Measurements from ENCODE around the gene BSN.

BSN gene

DNA sequence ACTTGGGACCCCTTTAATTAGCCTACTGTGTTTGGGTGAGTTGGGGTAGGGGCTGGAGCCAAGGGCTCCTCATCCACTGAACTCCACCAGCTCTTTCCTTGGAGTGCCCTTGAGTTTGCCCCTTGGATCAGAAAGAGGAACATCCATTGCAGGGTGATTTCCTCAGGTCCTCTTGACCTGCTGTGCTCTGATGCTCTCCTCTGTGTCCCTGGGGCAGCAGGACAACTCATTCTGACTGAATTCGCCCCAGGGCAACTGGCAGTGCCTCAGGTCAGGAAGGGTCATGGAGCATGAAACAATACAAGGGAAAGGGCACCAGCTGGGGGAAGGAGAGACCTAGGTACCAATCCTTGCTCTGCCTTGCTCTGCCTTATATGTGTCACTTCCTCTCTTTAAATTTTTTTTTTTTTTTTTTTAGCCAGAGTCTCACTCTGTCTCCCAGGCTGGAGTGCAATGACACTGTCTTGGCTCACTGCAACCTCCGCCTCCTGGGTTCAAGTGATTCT is 47.8 kb downstream of the BSN start (continued):
- TF ChIP-seq ZNF354C (tag by site-specific recombination; IDR thresholded peaks at IDR 0.05; ENCODE audit: borderline replicate concordance, low read depth), result no peak
- no peak for TF ChIP-seq ZNF549 (tag by site-specific recombination; IDR thresholded peaks at IDR 0.05)

DNA sequence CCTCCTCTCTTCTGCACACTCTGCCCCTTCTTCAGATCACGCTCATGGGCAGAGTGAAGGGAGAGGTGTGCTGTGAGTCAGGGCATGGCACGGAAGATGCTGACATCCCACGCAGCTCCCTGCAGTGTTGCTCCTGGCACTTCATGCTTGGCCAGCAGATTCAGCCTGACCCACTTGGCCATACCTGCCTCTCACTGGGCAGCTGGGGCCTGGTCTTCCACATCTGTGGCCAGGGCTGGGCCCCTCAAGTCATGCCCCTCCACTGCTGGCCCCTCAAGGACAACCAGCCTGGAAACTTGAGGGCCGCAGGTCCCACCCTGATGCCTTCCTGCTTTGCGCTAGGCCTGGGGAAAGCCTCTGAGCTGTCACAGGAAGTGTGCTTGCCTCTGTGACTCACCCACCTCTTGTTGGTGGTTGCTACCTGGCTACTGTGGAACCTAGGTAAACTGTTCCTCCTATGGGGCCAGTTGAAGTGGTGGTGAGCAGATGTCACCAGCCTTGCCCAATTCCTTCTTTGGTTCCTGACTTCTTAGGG is 48.7 kb downstream of the BSN start:
- Histone ChIP-seq H3K36me3 (ENCODE audit: control insufficient read depth in 2 of 2, insufficient read depth in 1 of 2, low read length in 2 of 2) (no peaks in the 10 kb centered on the region), H3K4me3 (ENCODE audit: low read depth, low read length) (no peak overlapping the region), H3K9me3 (ENCODE audit: control insufficient read depth, insufficient read depth, low read depth, low read length) (no peaks in the 10 kb centered on the region), H3K27ac (ENCODE audit: extremely low read depth, low read depth, low read length) (no peak overlapping the region), H3K4me1 (ENCODE audit: control insufficient read depth, insufficient read depth, low read length) (no peaks in the 10 kb centered on the region)
- POLR2A ChIA-PET, result no interaction called here
- TF ChIP-seq ZBTB21 (tag by site-specific recombination; IDR thresholded peaks at IDR 0.05) (no peak), ZNF266 (tag by site-specific recombination; IDR thresholded peaks at IDR 0.05; ENCODE audit: low read depth) (no peak), ZNF10 (tag by site-specific recombination; IDR thresholded peaks at IDR 0.05) (no peak), KLF10 (tag by site-specific recombination; IDR thresholded peaks at IDR 0.05) (no peak), EGR2 (tag by site-specific recombination; IDR thresholded peaks at IDR 0.05; ENCODE audit: low read depth) (no peak), ZNF776 (tag by site-specific recombination; IDR thresholded peaks at IDR 0.05; ENCODE audit: borderline replicate concordance) (no peak), ZNF221 (tag by site-specific recombination; IDR thresholded peaks at IDR 0.05; ENCODE audit: borderline replicate concordance) (no peak), ZBTB7A (tag by site-specific recombination; IDR thresholded peaks at IDR 0.05; ENCODE audit: low read depth) (no peak), ZNF791 (tag by site-specific recombination; IDR thresholded peaks at IDR 0.05) (no peak), ZXDB (tag by site-specific recombination; IDR thresholded peaks at IDR 0.05) (no peak), ZNF529 (tag by site-specific recombination; IDR thresholded peaks at IDR 0.05; ENCODE audit: insufficient replicate concordance) (no peak)
- TF ChIP-seq, protein P1, sequence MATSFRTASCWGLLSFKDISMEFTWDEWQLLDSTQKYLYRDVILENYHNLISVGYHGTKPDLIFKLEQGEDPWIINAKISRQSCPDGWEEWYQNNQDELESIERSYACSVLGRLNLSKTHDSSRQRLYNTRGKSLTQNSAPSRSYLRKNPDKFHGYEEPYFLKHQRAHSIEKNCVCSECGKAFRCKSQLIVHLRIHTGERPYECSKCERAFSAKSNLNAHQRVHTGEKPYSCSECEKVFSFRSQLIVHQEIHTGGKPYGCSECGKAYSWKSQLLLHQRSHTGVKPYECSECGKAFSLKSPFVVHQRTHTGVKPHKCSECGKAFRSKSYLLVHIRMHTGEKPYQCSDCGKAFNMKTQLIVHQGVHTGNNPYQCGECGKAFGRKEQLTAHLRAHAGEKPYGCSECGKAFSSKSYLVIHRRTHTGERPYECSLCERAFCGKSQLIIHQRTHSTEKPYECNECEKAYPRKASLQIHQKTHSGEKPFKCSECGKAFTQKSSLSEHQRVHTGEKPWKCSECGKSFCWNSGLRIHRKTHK (tag by site-specific recombination; IDR thresholded peaks at IDR 0.05), result no peak
- CTCF ChIA-PET, result interaction anchor here (0.9 kb wide), 1 partner anchor 63 kb away, joined by 4 read pairs; no protein-coding TSS in a partner anchor

DNA sequence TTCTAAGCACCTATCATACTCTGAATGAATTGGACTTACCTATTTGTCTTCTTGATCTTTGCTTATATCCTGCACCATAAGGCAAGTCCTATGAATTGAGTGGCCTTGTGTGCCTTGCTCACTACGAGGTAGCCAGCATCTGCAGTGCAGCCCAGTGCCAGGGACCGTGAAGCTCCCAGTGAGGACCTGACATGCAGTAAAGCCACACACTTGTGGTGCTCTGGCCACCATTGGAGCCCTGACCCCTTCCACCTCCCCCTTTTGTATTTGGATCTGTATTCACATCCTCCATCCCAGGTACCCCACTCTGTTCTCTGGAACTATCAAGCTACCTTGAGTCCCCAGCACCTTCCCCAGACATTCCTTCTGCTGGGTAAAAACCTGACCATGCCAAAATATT is 52.1 kb downstream of the BSN start:
- no peak overlapping the region for H3K4me3 ChIP-seq (ENCODE audit: low read depth, low read length)
- TF ChIP-seq ZNF544 (tag by site-specific recombination; IDR thresholded peaks at IDR 0.05) (no peak), ZNF354C (tag by site-specific recombination; IDR thresholded peaks at IDR 0.05; ENCODE audit: borderline replicate concordance, low read depth) (no peak), ZNF132 (tag by site-specific recombination; IDR thresholded peaks at IDR 0.05; ENCODE audit: borderline replicate concordance) (no peak), ZBTB21 (tag by site-specific recombination; IDR thresholded peaks at IDR 0.05) (no peak), WT1 (tag by site-specific recombination; IDR thresholded peaks at IDR 0.05) (no peak), ZNF292 (tag by site-specific recombination; IDR thresholded peaks at IDR 0.05; ENCODE audit: borderline replicate concordance, low read depth) (no peak), MEIS1 (CRISPR knock-in tag; IDR thresholded peaks at IDR 0.05; ENCODE audit: borderline replicate concordance) (no peak), ZNF214 (tag by site-specific recombination; IDR thresholded peaks at IDR 0.05; ENCODE audit: borderline replicate concordance) (no peak), GLI4 (tag by site-specific recombination; IDR thresholded peaks at IDR 0.05) (no peak), ZFP3 (tag by site-specific recombination; IDR thresholded peaks at IDR 0.05; ENCODE audit: low read depth) (no peak), HOXD13 (CRISPR knock-in tag; IDR thresholded peaks at IDR 0.05; ENCODE audit: borderline replicate concordance) (no peak), ZNF366 (tag by site-specific recombination; conservative IDR thresholded peaks at IDR 0.05) (no peak)
- TF ChIP-seq, protein P2, sequence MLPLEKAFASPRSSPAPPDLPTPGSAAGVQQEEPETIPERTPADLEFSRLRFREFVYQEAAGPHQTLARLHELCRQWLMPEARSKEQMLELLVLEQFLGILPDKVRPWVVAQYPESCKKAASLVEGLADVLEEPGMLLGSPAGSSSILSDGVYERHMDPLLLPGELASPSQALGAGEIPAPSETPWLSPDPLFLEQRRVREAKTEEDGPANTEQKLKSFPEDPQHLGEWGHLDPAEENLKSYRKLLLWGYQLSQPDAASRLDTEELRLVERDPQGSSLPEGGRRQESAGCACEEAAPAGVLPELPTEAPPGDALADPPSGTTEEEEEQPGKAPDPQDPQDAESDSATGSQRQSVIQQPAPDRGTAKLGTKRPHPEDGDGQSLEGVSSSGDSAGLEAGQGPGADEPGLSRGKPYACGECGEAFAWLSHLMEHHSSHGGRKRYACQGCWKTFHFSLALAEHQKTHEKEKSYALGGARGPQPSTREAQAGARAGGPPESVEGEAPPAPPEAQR (tag by site-specific recombination; IDR thresholded peaks at IDR 0.05), result no peak
- H3K9me3 ChIP-seq (ENCODE audit: control insufficient read depth, insufficient read depth, low read depth, low read length), result no peaks in the 10 kb centered on the region
- no peaks in the 10 kb centered on the region for H3K4me1 ChIP-seq (ENCODE audit: control insufficient read depth, insufficient read depth, low read length)
- no peaks in the 10 kb centered on the region for H3K36me3 ChIP-seq (ENCODE audit: control insufficient read depth in 2 of 2, insufficient read depth in 1 of 2, low read length in 2 of 2)
- no peak overlapping the region for H3K27ac ChIP-seq (ENCODE audit: extremely low read depth, low read depth, low read length)
- ChIA-PET POLR2A (no interaction called here), CTCF (no interaction called here)
